ENCODE measurements around the gene ZDHHC13.

DNA sequence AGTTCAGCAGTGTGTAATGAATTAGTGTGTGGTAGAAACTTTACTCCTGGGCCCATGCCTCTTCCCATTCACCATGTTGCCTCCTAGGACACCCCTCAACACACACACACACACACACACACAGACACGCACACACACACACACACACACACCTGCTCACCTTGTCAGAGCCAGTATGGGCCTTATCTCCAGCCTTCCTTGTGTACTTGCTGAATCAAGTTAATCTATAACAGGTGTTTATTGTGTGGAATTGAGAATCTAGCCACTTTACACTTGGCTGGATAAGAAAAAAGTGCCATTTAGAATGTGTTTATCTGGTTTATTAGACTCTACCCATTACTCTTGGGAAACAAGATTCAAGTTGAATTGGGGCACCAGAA is 14.5 kb upstream of the ZDHHC13 start:
- TF ChIP-seq, protein P1, sequence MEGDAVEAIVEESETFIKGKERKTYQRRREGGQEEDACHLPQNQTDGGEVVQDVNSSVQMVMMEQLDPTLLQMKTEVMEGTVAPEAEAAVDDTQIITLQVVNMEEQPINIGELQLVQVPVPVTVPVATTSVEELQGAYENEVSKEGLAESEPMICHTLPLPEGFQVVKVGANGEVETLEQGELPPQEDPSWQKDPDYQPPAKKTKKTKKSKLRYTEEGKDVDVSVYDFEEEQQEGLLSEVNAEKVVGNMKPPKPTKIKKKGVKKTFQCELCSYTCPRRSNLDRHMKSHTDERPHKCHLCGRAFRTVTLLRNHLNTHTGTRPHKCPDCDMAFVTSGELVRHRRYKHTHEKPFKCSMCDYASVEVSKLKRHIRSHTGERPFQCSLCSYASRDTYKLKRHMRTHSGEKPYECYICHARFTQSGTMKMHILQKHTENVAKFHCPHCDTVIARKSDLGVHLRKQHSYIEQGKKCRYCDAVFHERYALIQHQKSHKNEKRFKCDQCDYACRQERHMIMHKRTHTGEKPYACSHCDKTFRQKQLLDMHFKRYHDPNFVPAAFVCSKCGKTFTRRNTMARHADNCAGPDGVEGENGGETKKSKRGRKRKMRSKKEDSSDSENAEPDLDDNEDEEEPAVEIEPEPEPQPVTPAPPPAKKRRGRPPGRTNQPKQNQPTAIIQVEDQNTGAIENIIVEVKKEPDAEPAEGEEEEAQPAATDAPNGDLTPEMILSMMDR (IDR thresholded peaks at IDR 0.05; ENCODE audit: insufficient read depth, low read depth, low read length), result no peak
- TF ChIP-seq EZH2 (IDR thresholded peaks at IDR 0.05; ENCODE audit: insufficient read depth, low read length), result no peak
